Activated T-cell treated with anti-CD3 and anti-CD28 coated beads, Interleukin-2, amount 50 U/mL, for 1 hour (primary cell): Measurements from ENCODE around the gene RND3.

Experiments
- DNase-seq: peaks from one replicate; pipeline ENCODE4 v3.0.0-alpha.2; 2020

The RND3 gene

GRCh38 chr2:150487537-150488429 is at the start of gene RND3:
RND3 (minus strand) TSS chr2:150487667; CDS start chr2:150487417, 250 bp downstream.
- DNase-seq: no peak

- DNase-seq: no peak
Measured at GRCh38 chr2:150535176-150535575, 47.7 kb upstream of the RND3 start.

- no peak for DNase-seq
Measured at GRCh38 chr2:150532879-150533278, 45.4 kb upstream of the RND3 start.

GRCh38 chr2:150532020-150532419 is 44.6 kb upstream of the RND3 start:
- DNase-seq: no peak

- DNase-seq: no peak
Measured at GRCh38 chr2:150531591-150531990, 44.1 kb upstream of the RND3 start.

GRCh38 chr2:150530168-150530567 is 42.7 kb upstream of the RND3 start:
- DNase-seq: no peak

- DNase-seq: no peak
Measured at GRCh38 chr2:150528861-150529801, 41.7 kb upstream of the RND3 start.

- no peak for DNase-seq
Measured at GRCh38 chr2:150526827-150527226, 39.4 kb upstream of the RND3 start.

GRCh38 chr2:150526006-150526405 is 38.5 kb upstream of the RND3 start:
- no peak for DNase-seq

- DNase-seq: no peak
Measured at GRCh38 chr2:150522269-150522668, 34.8 kb upstream of the RND3 start.

- DNase-seq: no peak
Measured at GRCh38 chr2:150520887-150521664, 33.6 kb upstream of the RND3 start.

GRCh38 chr2:150520033-150520432 is 32.6 kb upstream of the RND3 start:
- DNase-seq: no peak

- DNase-seq: no peak
Measured at GRCh38 chr2:150517951-150518680, 30.6 kb upstream of the RND3 start.

GRCh38 chr2:150513647-150514046 is 26.2 kb upstream of the RND3 start:
- no peak for DNase-seq

GRCh38 chr2:150508497-150509137 is 21.1 kb upstream of the RND3 start:
- DNase-seq: no peak

GRCh38 chr2:150507071-150507470 is 19.6 kb upstream of the RND3 start:
- no peak for DNase-seq

GRCh38 chr2:150505178-150505577 is 17.7 kb upstream of the RND3 start:
- DNase-seq: no peak

GRCh38 chr2:150495993-150496627 is 8.6 kb upstream of the RND3 start:
- no peak for DNase-seq

- DNase-seq: no peak
Measured at GRCh38 chr2:150495001-150495400, 7.5 kb upstream of the RND3 start.

GRCh38 chr2:150494234-150494945 is 6.9 kb upstream of the RND3 start:
- DNase-seq: no peak
